ENCODE measurements around the gene PPA2. TPM values are rescaled to one million over a fixed set of nuclear protein-coding genes. Genes with fewer than 3 reads are reported as not detected.

The PPA2 gene
- total RNA-seq, 1 donor from 2014 or later: 59.2 TPM

- intact Hi-C loops (cut with micrococcal nuclease): no loop called here
Observed at GRCh38 chr4:105399532-105400161, 74.2 kb downstream of the PPA2 start.

- intact Hi-C loops (cut with micrococcal nuclease): no loop called here
Observed at GRCh38 chr4:105392858-105393257, 81.0 kb downstream of the PPA2 start.

- intact Hi-C loops (cut with micrococcal nuclease): no loop called here
Observed at GRCh38 chr4:105389167-105389566, 84.7 kb downstream of the PPA2 start.

- intact Hi-C loops (cut with micrococcal nuclease): no loop called here
Observed at GRCh38 chr4:105387466-105387865, 86.4 kb downstream of the PPA2 start.

GRCh38 chr4:105386012-105386411, 87.8 kb downstream of the PPA2 start:
- intact Hi-C loops (cut with micrococcal nuclease): no loop called here

GRCh38 chr4:105374071-105374470, 99.8 kb downstream of the PPA2 start:
- intact Hi-C loops (cut with micrococcal nuclease): no loop called here

GRCh38 chr4:105373324-105373723, 100.5 kb downstream of the PPA2 start:
- intact Hi-C loops (cut with micrococcal nuclease): no loop called here

- intact Hi-C loops (cut with micrococcal nuclease): no loop called here
Observed at GRCh38 chr4:105369988-105370387, 103.9 kb downstream of the PPA2 start.

- intact Hi-C loops (cut with micrococcal nuclease): no loop called here
Observed at GRCh38 chr4:105361053-105361452, 112.8 kb downstream of the PPA2 start.

GRCh38 chr4:105357258-105357980, 116.4 kb downstream of the PPA2 start:
- intact Hi-C loops (cut with micrococcal nuclease): no loop called here

- intact Hi-C loops (cut with micrococcal nuclease): no loop called here
Observed at GRCh38 chr4:105356194-105356593, 117.7 kb downstream of the PPA2 start.

- intact Hi-C loops (cut with micrococcal nuclease): no loop called here
Observed at GRCh38 chr4:105352826-105353225, 121.0 kb downstream of the PPA2 start.

GRCh38 chr4:105351861-105352260, 122.0 kb downstream of the PPA2 start:
- intact Hi-C loops (cut with micrococcal nuclease): no loop called here

- intact Hi-C loops (cut with micrococcal nuclease): no loop called here
Observed at GRCh38 chr4:105350859-105351490, 122.9 kb downstream of the PPA2 start.

GRCh38 chr4:105348719-105349118, 125.1 kb downstream of the PPA2 start:
- intact Hi-C loops (cut with micrococcal nuclease): no loop called here

- intact Hi-C loops (cut with micrococcal nuclease): no loop called here
Observed at GRCh38 chr4:105346869-105347268, 127.0 kb downstream of the PPA2 start.

GRCh38 chr4:105345838-105346237, 128.0 kb downstream of the PPA2 start:
- intact Hi-C loops (cut with micrococcal nuclease): no loop called here

GRCh38 chr4:105345358-105345757, 128.5 kb downstream of the PPA2 start:
- intact Hi-C loops (cut with micrococcal nuclease): no loop called here

- intact Hi-C loops (cut with micrococcal nuclease): no loop called here
Observed at GRCh38 chr4:105344141-105344540, 129.7 kb downstream of the PPA2 start.

- intact Hi-C loops (cut with micrococcal nuclease): no loop called here
Observed at GRCh38 chr4:105343146-105343931, 130.5 kb downstream of the PPA2 start.

- intact Hi-C loops (cut with micrococcal nuclease): no loop called here
Observed at GRCh38 chr4:105329081-105329480, 144.8 kb downstream of the PPA2 start.

- intact Hi-C loops (cut with micrococcal nuclease): no loop called here
Observed at GRCh38 chr4:105327956-105328355, 145.9 kb downstream of the PPA2 start.
